ENCODE results near the gene SLC9A9.

GRCh38 chr3:143643905-143644304 lies 204.4 kb downstream of the SLC9A9 start:
- no peak for TF ChIP-seq EZH2 (IDR thresholded peaks at IDR 0.05; ENCODE audit: low read length, missing control alignments)
- TF ChIP-seq, protein P1, sequence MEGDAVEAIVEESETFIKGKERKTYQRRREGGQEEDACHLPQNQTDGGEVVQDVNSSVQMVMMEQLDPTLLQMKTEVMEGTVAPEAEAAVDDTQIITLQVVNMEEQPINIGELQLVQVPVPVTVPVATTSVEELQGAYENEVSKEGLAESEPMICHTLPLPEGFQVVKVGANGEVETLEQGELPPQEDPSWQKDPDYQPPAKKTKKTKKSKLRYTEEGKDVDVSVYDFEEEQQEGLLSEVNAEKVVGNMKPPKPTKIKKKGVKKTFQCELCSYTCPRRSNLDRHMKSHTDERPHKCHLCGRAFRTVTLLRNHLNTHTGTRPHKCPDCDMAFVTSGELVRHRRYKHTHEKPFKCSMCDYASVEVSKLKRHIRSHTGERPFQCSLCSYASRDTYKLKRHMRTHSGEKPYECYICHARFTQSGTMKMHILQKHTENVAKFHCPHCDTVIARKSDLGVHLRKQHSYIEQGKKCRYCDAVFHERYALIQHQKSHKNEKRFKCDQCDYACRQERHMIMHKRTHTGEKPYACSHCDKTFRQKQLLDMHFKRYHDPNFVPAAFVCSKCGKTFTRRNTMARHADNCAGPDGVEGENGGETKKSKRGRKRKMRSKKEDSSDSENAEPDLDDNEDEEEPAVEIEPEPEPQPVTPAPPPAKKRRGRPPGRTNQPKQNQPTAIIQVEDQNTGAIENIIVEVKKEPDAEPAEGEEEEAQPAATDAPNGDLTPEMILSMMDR (conservative IDR thresholded peaks at IDR 0.05 in 1 of 2, IDR thresholded peaks at IDR 0.05 in 1 of 2; ENCODE audit: low read depth in 1 of 2, low read length in 2 of 2): no peak

Data from fibroblast of lung (primary cell).